ENCODE results near the gene CCDC57. TPM values are rescaled to one million over a fixed set of nuclear protein-coding genes. Genes with fewer than 3 reads are reported as not detected.

The CCDC57 gene
- total RNA-seq, 1 donor from 2014 or later: 7.9 TPM

GRCh38 chr17:82106688-82107305 is 105.8 kb downstream of the CCDC57 start:
- intact Hi-C loops (cut with DNase I): no loop called here
- DNase-seq (ENCODE audit: missing footprints) (peak; percentile 78), ATAC-seq (peak; percentile 15)

- no peak for DNase-seq (ENCODE audit: missing footprints)
- intact Hi-C loops (cut with DNase I): no loop called here
- peak; percentile 35 for ATAC-seq
Measured at GRCh38 chr17:82105882-82106687, 106.6 kb downstream of the CCDC57 start.

- intact Hi-C loops (cut with DNase I): no loop called here
- no peak for DNase-seq (ENCODE audit: missing footprints)
- ATAC-seq: no peak
Measured at GRCh38 chr17:82105417-82105881, 107.2 kb downstream of the CCDC57 start.

GRCh38 chr17:82104797-82105416 is 107.7 kb downstream of the CCDC57 start:
- no peak for DNase-seq (ENCODE audit: missing footprints)
- intact Hi-C loops (cut with DNase I): no loop called here
- ATAC-seq: no peak

GRCh38 chr17:82103553-82104451 is 108.8 kb downstream of the CCDC57 start:
- intact Hi-C loops (cut with DNase I): no loop called here
- no peak for DNase-seq (ENCODE audit: missing footprints)

GRCh38 chr17:82101767-82102679 is 110.6 kb downstream of the CCDC57 start:
- intact Hi-C loops (cut with DNase I): no loop called here
- ATAC-seq (no peak), DNase-seq (ENCODE audit: missing footprints) (no peak)

More at GRCh38 chr17:82103553-82104451, 108.8 kb downstream of the CCDC57 start:
- ATAC-seq: peak; percentile 20

GRCh38 chr17:82101301-82101715 is 111.3 kb downstream of the CCDC57 start:
- no peak for ATAC-seq
- intact Hi-C loops (cut with DNase I): no loop called here

GRCh38 chr17:82100502-82101298 is 111.9 kb downstream of the CCDC57 start:
- DNase-seq (ENCODE audit: missing footprints): no peak
- no peak for ATAC-seq
- intact Hi-C loops (cut with DNase I): no loop called here

More at GRCh38 chr17:82101301-82101715, 111.3 kb downstream of the CCDC57 start:
- DNase-seq (ENCODE audit: missing footprints): no peak

- ATAC-seq (peak; percentile 1), DNase-seq (ENCODE audit: missing footprints) (peak; percentile 74)
- intact Hi-C loops (cut with DNase I): loop anchor here (1.0 kb wide), 1 partner anchor 62 kb away; the partner anchor contains the start of gene DCXR
Measured at GRCh38 chr17:82098939-82099763, 113.5 kb downstream of the CCDC57 start.

GRCh38 chr17:82098169-82098938 is 114.3 kb downstream of the CCDC57 start, which contains the start of gene FASN:
Gene FASN, minus strand, starts transcription at chr17:82098236. Its CDS starts 1,791 bp downstream, at chr17:82096445.
- DNase-seq (ENCODE audit: missing footprints) (peak; percentile 97), ATAC-seq (peak; percentile 89)
- intact Hi-C loops (cut with DNase I): loop anchor here (1.0 kb wide), 1 partner anchor 61 kb away; the partner anchor contains the start of gene DCXR

- ATAC-seq (no peak), DNase-seq (ENCODE audit: missing footprints) (no peak)
- intact Hi-C loops (cut with DNase I): loop anchor here (1.0 kb wide), 1 partner anchor 61 kb away; the partner anchor contains the start of gene DCXR
Measured at GRCh38 chr17:82097919-82098168, 114.8 kb downstream of the CCDC57 start.

- intact Hi-C loops (cut with DNase I): no loop called here
- ATAC-seq (no peak), DNase-seq (ENCODE audit: missing footprints) (no peak)
Measured at GRCh38 chr17:82097184-82097918, 115.3 kb downstream of the CCDC57 start.

GRCh38 chr17:82096709-82097183 is 115.9 kb downstream of the CCDC57 start:
- no peak for DNase-seq (ENCODE audit: missing footprints)
- intact Hi-C loops (cut with DNase I): no loop called here
- no peak for ATAC-seq

Data from Right ventricle myocardium inferior (tissue), 1 donor.